NCI-H1048 (cell line): ENCODE results near the gene P2RX1.
"Not testable (repeated sequence)": the region's sequence is repeated elsewhere in the genome, so short reads cannot be mapped to it uniquely, and the experiment has no call there.

Source experiments
- DNase-seq: peaks from one replicate; lab custom pipeline; 2025; lab: John Stamatoyannopoulos, UW

P2RX1 gene

DNA sequence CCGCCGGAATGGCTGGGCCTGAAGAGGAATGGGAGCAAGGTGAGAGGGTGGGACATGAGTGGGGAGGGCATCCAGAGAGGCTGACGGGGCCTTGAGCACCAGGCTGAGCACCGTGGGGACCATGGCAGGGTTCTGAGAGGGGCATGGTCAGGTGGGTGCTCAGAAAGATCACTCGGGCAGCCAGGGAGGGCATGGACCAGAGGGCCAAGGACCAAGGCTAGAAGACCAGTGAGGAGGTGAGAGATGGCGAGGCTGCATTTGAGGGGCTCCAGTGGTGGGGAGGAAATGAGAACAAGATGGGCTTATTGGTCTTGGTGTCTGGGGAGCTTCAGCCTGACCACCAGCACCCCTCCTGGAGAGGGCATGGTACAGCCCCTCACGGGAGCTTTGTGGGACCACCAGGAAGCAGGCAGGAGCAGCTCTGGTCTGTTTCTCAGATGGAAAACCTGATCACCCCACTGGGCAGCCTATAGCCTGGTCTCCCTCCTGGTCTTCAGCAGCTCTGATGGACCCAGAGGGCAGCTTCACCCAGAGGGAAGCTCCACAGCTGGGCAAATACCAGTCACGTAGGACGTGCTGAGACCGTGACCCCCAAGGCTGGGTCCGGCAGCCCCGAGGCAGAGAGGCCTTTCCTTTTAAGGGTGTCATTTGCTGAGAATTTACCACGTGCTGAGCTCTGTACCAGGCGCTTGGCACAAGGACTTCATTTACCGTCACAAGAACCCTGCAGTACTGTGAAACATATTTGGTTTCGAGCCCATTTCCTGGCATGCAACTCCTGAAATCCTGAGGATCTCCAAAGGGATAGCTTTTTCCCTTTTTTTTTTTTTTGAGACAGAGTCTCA, 58.8 kb downstream of the P2RX1 start:
- DNase-seq, result no peak

- DNase-seq, result not testable (repeated sequence)
These were observed 62.1 kb downstream of the P2RX1 start for GRCh38 chr17:3854204-3854603.

- no peak for DNase-seq
These were observed 63.7 kb downstream of the P2RX1 start for GRCh38 chr17:3852561-3852960.

- no peak for DNase-seq
These were observed 64.7 kb downstream of the P2RX1 start for GRCh38 chr17:3851461-3852100.

DNA sequence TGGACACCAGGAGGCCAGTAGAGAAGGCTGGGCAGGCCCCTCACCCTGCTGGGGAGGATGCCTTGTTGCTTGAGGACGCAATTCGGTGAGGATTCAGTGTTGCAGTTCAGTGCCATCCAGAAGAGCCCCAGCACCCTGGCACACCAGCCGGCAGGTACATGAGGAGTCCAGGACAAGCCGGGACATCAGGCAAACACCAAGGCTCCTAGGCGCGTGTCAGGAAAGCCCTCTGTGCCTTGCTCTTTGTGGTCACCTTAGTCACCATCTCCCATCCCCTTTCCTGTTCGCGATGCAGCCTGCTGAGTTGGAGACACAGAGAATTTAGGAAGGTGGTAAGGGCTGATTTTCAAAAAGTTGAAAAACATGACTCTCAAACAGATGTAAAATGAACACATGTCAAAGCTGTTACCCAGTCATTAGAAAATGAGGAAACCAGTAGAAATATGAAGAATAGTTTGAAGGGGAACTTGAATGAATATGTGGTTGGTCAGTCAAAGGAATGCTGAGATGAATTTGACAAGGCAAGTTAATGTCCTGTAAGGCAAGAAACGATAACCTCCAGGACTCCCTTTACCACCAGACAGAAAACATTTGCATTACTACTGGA, 67.9 kb downstream of the P2RX1 start:
- DNase-seq, result no peak

DNA sequence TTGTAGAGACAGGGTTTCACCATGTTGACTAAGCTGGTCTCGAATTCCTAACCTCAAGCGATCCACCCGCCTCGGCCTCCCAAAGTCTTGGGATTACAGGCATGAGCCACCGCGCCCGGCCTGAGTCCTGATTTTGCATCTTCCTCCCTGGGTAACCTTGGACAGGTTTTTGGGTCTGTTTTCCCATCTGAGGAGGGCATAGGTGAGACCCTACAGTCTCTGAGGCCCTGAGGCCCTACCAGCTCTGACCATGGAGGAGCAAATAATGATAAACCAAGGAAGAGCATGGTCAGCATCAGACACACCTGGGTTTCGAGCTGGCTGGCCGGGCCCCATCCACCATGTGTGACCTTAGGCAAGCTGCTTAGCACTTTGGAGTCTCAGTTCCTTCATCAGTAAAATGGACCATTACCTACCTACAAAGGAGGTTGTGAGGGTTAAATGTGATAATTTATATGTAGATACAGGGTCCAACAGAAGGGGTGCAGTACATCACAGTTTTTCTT, 69.0 kb downstream of the P2RX1 start:
- DNase-seq, result no peak
